Lung (tissue), 12 donors: Measurements from ENCODE around the gene SPATA31D1. TPM values are rescaled to one million over a fixed set of nuclear protein-coding genes. Genes with fewer than 3 reads are reported as not detected.

Experiments
- ATAC-seq: fragments of 200-7000 bp; cut with Tn5 transposase; one replicate; pipeline ENCODE4 v1.9.1; 2020; ENCODE audit warnings: moderate number of reproducible peaks; ENCODE audit not compliant: insufficient read depth, low FRiP score
- DNase-seq, 3 donors: peaks; one replicate each; pipeline ENCODE4 v3.0.0-alpha.2; 2013 to 2017
- H3K27ac ChIP-seq, 2 donors: one replicate each; pipeline ENCODE4 v1.5.1; 2013; ENCODE audit warnings: mild to moderate bottlenecking in 2 of 2, moderate library complexity in 2 of 2, control low read depth in 1 of 2, inconsistent platforms in 1 of 2, low read depth in 1 of 2, low read length in 1 of 2
- H3K27me3 ChIP-seq, 3 donors: one replicate each; pipeline ENCODE4 v1.5.1; 2013; ENCODE audit warnings: low read length in 2 of 3; ENCODE audit not compliant: control insufficient read depth in 3 of 3, insufficient read depth in 3 of 3
- H3K36me3 ChIP-seq, 4 donors: one replicate each; pipeline ENCODE4 v1.5.1; 2013; ENCODE audit warnings: low read length in 4 of 4, mild to moderate bottlenecking in 1 of 4, moderate library complexity in 1 of 4; ENCODE audit not compliant: control insufficient read depth in 4 of 4, insufficient read depth in 4 of 4
- H3K4me1 ChIP-seq, 5 donors: one replicate each; pipeline ENCODE4 v1.5.1; 2013; ENCODE audit warnings: low read length in 5 of 5, mild to moderate bottlenecking in 2 of 5, moderate library complexity in 1 of 5; ENCODE audit not compliant: control insufficient read depth in 5 of 5, insufficient read depth in 5 of 5
- H3K4me3 ChIP-seq: one replicate; pipeline ENCODE4 v1.5.1; 2013; ENCODE audit warnings: mild to moderate bottlenecking, control low read depth, moderate library complexity
- H3K9ac ChIP-seq, 2 donors: one replicate each; pipeline ENCODE4 v1.5.1; 2013; ENCODE audit warnings: low read length in 2 of 2, control low read depth in 1 of 2; ENCODE audit not compliant: insufficient read depth in 1 of 2
- H3K9me3 ChIP-seq, 4 donors: one replicate each; pipeline ENCODE4 v1.5.1; 2013; ENCODE audit warnings: low read length in 3 of 4, mild to moderate bottlenecking in 1 of 4, moderate library complexity in 1 of 4; ENCODE audit not compliant: control insufficient read depth in 4 of 4, insufficient read depth in 3 of 4
- CTCF ChIP-seq: IDR thresholded peaks from 2 replicates; pipeline ENCODE4 v1.5.1; 2012; ENCODE audit warnings: mild to moderate bottlenecking; ENCODE audit errors: control extremely low read depth, extremely low read depth
- WGBS, 2 donors: extraction: QIAGEN DNeasy Blood & Tissue Kit; methylation state at CpG; one replicate each; pipeline ENCODE4 v1.1.7; 2013; 5-methylcytosine and 5-hydroxymethylcytosine counted together
- polyA plus RNA-seq, 2 donors: library from polyadenylated mRNA; stranded (reverse); fragments of 200-250 nt; gene quantifications; one replicate each; pipeline ENCODE4 v1.2.1, GENCODE V29; 2013
- total RNA-seq, 2 donors: library from RNA; depleted of rRNA in 1 of 2; stranded (reverse); fragments of >200 nt in 1 of 2; gene quantifications; one replicate each; pipeline ENCODE4 v1.2.1, GENCODE V29; 2014 to 2021
- donor health status: control.
- donor health status: control.
- donor health status: Bipolar disorder and iron deficiency.
- donor health status: healthy.
- donor health status: DM: yes; HTN: yes; CAD: no.

The SPATA31D1 gene
- total and polyA plus RNA-seq, 4 donors, result not detected

- DNase-seq (no peak), ATAC-seq (no peak)
- no peaks in the 10 kb centered on the region for H3K27me3 ChIP-seq
- H3K36me3 ChIP-seq, result no peaks in the 10 kb centered on the region
- TF ChIP-seq CTCF, result no peak
- WGBS, 2 donors, result 94 to 96% methylated on average over 1 of the region's 1 CpG
- H3K9me3 ChIP-seq, result no peaks in the 10 kb centered on the region
- no peak overlapping the region for H3K27ac ChIP-seq
- H3K4me3 ChIP-seq, result no peak overlapping the region
- H3K4me1 ChIP-seq, result no peaks in the 10 kb centered on the region
- H3K9ac ChIP-seq, result no peak overlapping the region
These were observed 1.1 kb downstream of the SPATA31D1 start for GRCh38 chr9:81989700-81990099.

DNA sequence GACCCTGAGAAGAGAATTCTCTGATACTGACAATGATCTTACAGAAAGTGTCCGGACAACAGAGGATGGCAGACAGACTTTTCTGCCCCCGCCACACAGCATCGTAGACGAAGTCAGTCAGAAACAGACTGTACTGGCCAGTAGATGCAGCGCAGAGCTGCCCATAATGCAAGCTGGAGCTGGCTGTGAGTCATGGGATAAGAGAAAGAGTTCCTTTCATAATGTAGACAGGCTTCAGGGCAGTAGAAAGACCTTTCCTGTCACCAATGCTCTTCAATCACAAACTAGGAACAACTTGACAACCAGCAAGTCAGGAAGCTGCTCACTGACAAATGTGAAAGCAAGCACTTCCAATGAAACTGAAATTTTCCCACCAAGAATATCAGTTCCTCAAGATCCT lies 5.1 kb downstream of the SPATA31D1 start:
- Histone ChIP-seq H3K4me3 (no peak overlapping the region), H3K27me3 (no peaks in the 10 kb centered on the region), H3K36me3 (no peaks in the 10 kb centered on the region), H3K4me1 (no peaks in the 10 kb centered on the region), H3K9ac (no peak overlapping the region), H3K9me3 (no peaks in the 10 kb centered on the region), H3K27ac (no peak overlapping the region)
- TF ChIP-seq CTCF, result no peak
- WGBS, 2 donors, result 93 to 95% methylated on average over 5 of the region's 5 CpGs
- ATAC-seq (no peak), DNase-seq (no peak)

DNA sequence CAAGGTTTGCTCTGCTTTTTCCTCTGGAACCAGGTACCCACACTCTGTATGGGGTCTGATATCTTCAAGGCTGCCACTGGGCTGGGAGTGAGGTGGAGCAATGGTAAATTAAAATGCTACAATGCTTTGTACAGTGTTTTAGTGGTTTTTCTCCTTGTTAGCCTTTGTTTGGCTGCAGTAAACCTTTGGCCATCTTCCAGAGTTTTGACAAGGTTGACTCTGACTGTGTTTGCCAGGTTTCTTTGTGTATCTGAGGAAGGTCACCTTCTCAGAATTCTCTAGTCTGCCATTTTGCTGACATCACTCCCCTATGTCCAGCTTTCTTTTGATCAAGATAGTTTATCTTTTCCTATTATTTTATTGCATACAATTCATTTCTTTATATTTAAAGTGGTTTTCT lies 11.2 kb downstream of the SPATA31D1 start:
- ATAC-seq (no peak), DNase-seq (no peak)
- no peak overlapping the region for H3K9ac ChIP-seq
- no peak overlapping the region for H3K27ac ChIP-seq
- no peaks in the 10 kb centered on the region for H3K27me3 ChIP-seq
- no peak for TF ChIP-seq CTCF
- no peaks in the 10 kb centered on the region for H3K4me1 ChIP-seq
- no peaks in the 10 kb centered on the region for H3K9me3 ChIP-seq
- H3K36me3 ChIP-seq, result no peaks in the 10 kb centered on the region
- no peak overlapping the region for H3K4me3 ChIP-seq

- H3K27ac ChIP-seq, result no peak overlapping the region
- DNase-seq (no peak), ATAC-seq (no peak)
- TF ChIP-seq CTCF, result no peak
- no peak overlapping the region for H3K9ac ChIP-seq
- peaks cover 0 to 11% (median 0%) of the 10 kb centered on the region in 5 donors for H3K4me1 ChIP-seq
- H3K27me3 ChIP-seq, result no peaks in the 10 kb centered on the region
- no peaks in the 10 kb centered on the region for H3K36me3 ChIP-seq
- peaks cover 0 to 3% (median 0%) of the 10 kb centered on the region in 4 donors for H3K9me3 ChIP-seq
- 100% methylated on average over 1 of the region's 1 CpG for WGBS, 2 donors
- no peak overlapping the region for H3K4me3 ChIP-seq
These were observed 22.1 kb downstream of the SPATA31D1 start for GRCh38 chr9:82010711-82011110.
